PC-3 (cell line): ENCODE measurements around the gene GPC5. TPM values are rescaled to one million over a fixed set of nuclear protein-coding genes. Genes with fewer than 3 reads are reported as not detected.

ENCODE experiments used
- ATAC-seq: fragments of 200-7000 bp; cut with Tn5 transposase; 2 replicates; pipeline ENCODE4 v1.9.1; 2020; ENCODE audit warnings: mild to moderate bottlenecking, moderate library complexity
- BruUV-seq: library from RNA; stranded (reverse); fragments of 400-500 nt; replicated peaks from 2 replicates; lab custom pipeline; 2021; lab: Mats Ljungman, UMichigan
- CTCF ChIA-PET: fragments of 300-600 bp; sonication (Branson Sonifier 250); formaldehyde crosslinking; loops from one replicate; lab custom pipeline; 2022; ENCODE audit warnings: antibody characterized with exemption; lab: Charles Lee
- POLR2A ChIA-PET: fragments of 300-600 bp; sonication (Branson Sonifier 250); formaldehyde crosslinking; loops from one replicate; lab custom pipeline; 2022; ENCODE audit warnings: antibody characterized with exemption; ENCODE audit not compliant: unreplicated experiment; lab: Charles Lee
- DNase-seq: peaks from one replicate; pipeline ENCODE4 v3.0.0-alpha.2; 2015
- H2AFZ ChIP-seq: fragments of 300-600 bp; sonication (generic); 2 replicates; pipeline ENCODE4 v1.6.0; 2016; ENCODE audit warnings: antibody characterized with exemption, low read length
- H3F3A ChIP-seq: fragments of 300-600 bp; sonication (generic); one replicate; pipeline ENCODE4 v1.6.0; 2017; ENCODE audit warnings: antibody characterized with exemption, low read length, control low read depth, mild to moderate bottlenecking; ENCODE audit not compliant: unreplicated experiment
- H3K27ac ChIP-seq: fragments of 300-600 bp; sonication (generic); 2 replicates; pipeline ENCODE4 v1.5.1; 2016; ENCODE audit warnings: mild to moderate bottlenecking, low read length
- H3K27me3 ChIP-seq: fragments of 300-600 bp; sonication (generic); 2 replicates; pipeline ENCODE4 v1.6.1; 2016; ENCODE audit warnings: low read length, mixed read lengths
- H3K36me3 ChIP-seq: fragments of 300-600 bp; sonication (generic); 2 replicates; pipeline ENCODE4 v1.6.1; 2016; ENCODE audit warnings: low read depth, mixed run types, low read length, mixed read lengths
- H3K4me1 ChIP-seq: fragments of 300-600 bp; sonication (generic); 2 replicates; pipeline ENCODE4 v1.5.1; 2016; ENCODE audit warnings: low read length; ENCODE audit not compliant: insufficient read depth
- H3K4me2 ChIP-seq: fragments of 300-600 bp; sonication (generic); 2 replicates; pipeline ENCODE4 v1.6.0; 2016; ENCODE audit warnings: low read length
- H3K4me3 ChIP-seq: fragments of 300-600 bp; sonication (generic); 2 replicates; pipeline ENCODE4 v1.5.1; 2016; ENCODE audit warnings: mild to moderate bottlenecking, low read length, mixed read lengths
- H3K79me2 ChIP-seq: fragments of 300-600 bp; sonication (generic); 2 replicates; pipeline ENCODE4 v1.6.1; 2017; ENCODE audit warnings: low read length, mixed read lengths
- H3K9ac ChIP-seq: fragments of 300-600 bp; sonication (generic); 2 replicates; pipeline ENCODE4 v1.6.0; 2016; ENCODE audit warnings: mild to moderate bottlenecking, low read length
- H3K9me2 ChIP-seq: fragments of 300-600 bp; sonication (generic); replicated peaks from 2 replicates; pipeline ENCODE4 v1.6.1; 2016; ENCODE audit warnings: mixed run types, low read length, mixed read lengths
- H3K9me3 ChIP-seq: fragments of 300-600 bp; sonication (generic); 2 replicates; pipeline ENCODE4 v1.6.1; 2016; ENCODE audit warnings: low read length, mixed read lengths
- H4K20me1 ChIP-seq: fragments of 300-600 bp; sonication (generic); 2 replicates; pipeline ENCODE4 v1.6.1; 2016; ENCODE audit warnings: low read length, mixed read lengths
- EZH2 ChIP-seq: fragments of 300-600 bp; sonication (generic); IDR thresholded peaks from one replicate; pipeline ENCODE4 v1.6.1; 2017; ENCODE audit warnings: antibody characterized with exemption, mild to moderate bottlenecking, low read length; ENCODE audit not compliant: unreplicated experiment
- EZH2phosphoT487 ChIP-seq: fragments of 300-600 bp; sonication (generic); IDR thresholded peaks from 2 replicates; pipeline ENCODE4 v1.6.1; 2018; ENCODE audit warnings: mild to moderate bottlenecking, antibody characterized with exemption, low read length, borderline replicate concordance
- intact Hi-C: fragments of 100-400 bp; cut with micrococcal nuclease; formaldehyde crosslinking; loops from 2 replicates; pipeline ENCODE4 v1.9.0; 2023
- total RNA-seq: library from RNA; depleted of rRNA; stranded (reverse); fragments of >200 nt; gene quantifications from 2 replicates; pipeline ENCODE4 v1.2.3, GENCODE V29; 2014
- TF ChIP-seq, protein P1 (sequence below): fragments of 300-600 bp; sonication (generic); conservative IDR thresholded peaks from 2 replicates; pipeline ENCODE4 v1.5.1; 2017; ENCODE audit warnings: antibody characterized with exemption, low read depth, mild to moderate bottlenecking, low read length

The GPC5 gene
- total RNA-seq, 1 experiment from 2014 or later = not detected

- no peaks in the 10 kb centered on the region for H3K4me1 ChIP-seq
- no peak for DNase-seq
- ATAC-seq = no peak
- no peak overlapping the region for H2AFZ ChIP-seq
- no TSS peak for BruUV-seq
- TF ChIP-seq EZH2phosphoT487 (no peak), EZH2 (no peak)
- TF ChIP-seq, protein P1, sequence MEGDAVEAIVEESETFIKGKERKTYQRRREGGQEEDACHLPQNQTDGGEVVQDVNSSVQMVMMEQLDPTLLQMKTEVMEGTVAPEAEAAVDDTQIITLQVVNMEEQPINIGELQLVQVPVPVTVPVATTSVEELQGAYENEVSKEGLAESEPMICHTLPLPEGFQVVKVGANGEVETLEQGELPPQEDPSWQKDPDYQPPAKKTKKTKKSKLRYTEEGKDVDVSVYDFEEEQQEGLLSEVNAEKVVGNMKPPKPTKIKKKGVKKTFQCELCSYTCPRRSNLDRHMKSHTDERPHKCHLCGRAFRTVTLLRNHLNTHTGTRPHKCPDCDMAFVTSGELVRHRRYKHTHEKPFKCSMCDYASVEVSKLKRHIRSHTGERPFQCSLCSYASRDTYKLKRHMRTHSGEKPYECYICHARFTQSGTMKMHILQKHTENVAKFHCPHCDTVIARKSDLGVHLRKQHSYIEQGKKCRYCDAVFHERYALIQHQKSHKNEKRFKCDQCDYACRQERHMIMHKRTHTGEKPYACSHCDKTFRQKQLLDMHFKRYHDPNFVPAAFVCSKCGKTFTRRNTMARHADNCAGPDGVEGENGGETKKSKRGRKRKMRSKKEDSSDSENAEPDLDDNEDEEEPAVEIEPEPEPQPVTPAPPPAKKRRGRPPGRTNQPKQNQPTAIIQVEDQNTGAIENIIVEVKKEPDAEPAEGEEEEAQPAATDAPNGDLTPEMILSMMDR = no peak
- H3K79me2 ChIP-seq = peaks cover 12% of the 10 kb centered on the region
- peaks cover 52% of the 10 kb centered on the region for H4K20me1 ChIP-seq
- POLR2A ChIA-PET = no interaction called here
- H3K27ac ChIP-seq = no peak overlapping the region
- peaks cover 51% of the 10 kb centered on the region for H3K36me3 ChIP-seq
- H3K27me3 ChIP-seq = no peaks in the 10 kb centered on the region
- H3K9ac ChIP-seq = no peak overlapping the region
- peaks cover 8% of the 10 kb centered on the region for H3F3A ChIP-seq
- no peaks in the 10 kb centered on the region for H3K9me2 ChIP-seq
- no peak overlapping the region for H3K4me3 ChIP-seq
- CTCF ChIA-PET = no interaction called here
- H3K4me2 ChIP-seq = no peak overlapping the region
- intact Hi-C loops = no loop called here
- H3K9me3 ChIP-seq = no peaks in the 10 kb centered on the region
Observed at GRCh38 chr13:91356919-91357612, 41.4 kb upstream of the GPC5 start.

DNA sequence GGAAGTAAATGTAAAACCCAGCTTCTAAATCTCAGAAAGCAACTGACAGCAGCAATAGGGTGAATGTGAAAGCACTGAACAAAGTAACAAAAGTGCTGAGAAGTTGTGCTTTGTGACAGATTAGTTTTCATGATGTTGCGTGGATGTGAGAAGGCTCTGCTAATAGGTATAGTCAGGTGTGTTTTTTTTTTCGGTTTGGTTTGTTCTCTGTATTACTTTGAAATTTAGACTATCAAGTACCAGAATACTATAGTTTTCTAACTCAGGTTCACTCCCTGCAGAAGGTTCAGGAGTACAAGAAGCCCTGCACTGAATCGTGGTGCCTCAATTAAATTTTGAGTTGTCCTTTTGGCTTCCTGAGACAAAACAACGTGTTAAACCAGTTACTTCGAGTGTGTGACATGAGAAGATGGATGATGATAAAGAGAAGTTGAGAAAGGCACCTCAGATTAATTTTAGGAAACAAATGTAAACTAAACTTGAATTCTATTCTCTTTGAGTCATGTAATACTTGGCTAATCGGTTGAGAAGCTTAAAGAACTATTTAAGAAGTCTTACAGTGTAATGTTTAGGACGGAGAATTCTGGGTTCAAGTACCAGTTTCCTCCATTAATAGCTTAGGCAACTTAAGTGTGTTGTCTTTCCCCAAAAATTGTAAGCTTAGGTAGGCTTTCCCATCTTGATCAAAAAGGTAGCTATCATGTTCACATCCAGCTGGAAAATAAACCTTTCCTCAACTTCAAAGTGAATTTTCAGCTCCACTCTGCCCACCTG lies 40.6 kb upstream of the GPC5 start:
- DNase-seq = no peak
- no peaks in the 10 kb centered on the region for H3K9me2 ChIP-seq
- ChIA-PET CTCF (no interaction called here), POLR2A (no interaction called here)
- no peak overlapping the region for H2AFZ ChIP-seq
- intact Hi-C loops = no loop called here
- H3K27ac ChIP-seq = no peak overlapping the region
- H3K79me2 ChIP-seq = 0 out of 2 replicates have a peak, but pooled peaks cover 6% of the 10 kb centered on the region
- no peak overlapping the region for H3K9ac ChIP-seq
- BruUV-seq = no TSS peak
- no peaks in the 10 kb centered on the region for H3K27me3 ChIP-seq
- no peaks in the 10 kb centered on the region for H3K9me3 ChIP-seq
- H4K20me1 ChIP-seq = peaks cover 45% of the 10 kb centered on the region
- no peak overlapping the region for H3K4me2 ChIP-seq
- TF ChIP-seq, protein P1 = no peak
- TF ChIP-seq EZH2 (no peak), EZH2phosphoT487 (no peak)
- H3F3A ChIP-seq = peaks cover 8% of the 10 kb centered on the region
- ATAC-seq = no peak
- no peaks in the 10 kb centered on the region for H3K4me1 ChIP-seq
- H3K36me3 ChIP-seq = peaks cover 45% of the 10 kb centered on the region
- no peak overlapping the region for H3K4me3 ChIP-seq

DNA sequence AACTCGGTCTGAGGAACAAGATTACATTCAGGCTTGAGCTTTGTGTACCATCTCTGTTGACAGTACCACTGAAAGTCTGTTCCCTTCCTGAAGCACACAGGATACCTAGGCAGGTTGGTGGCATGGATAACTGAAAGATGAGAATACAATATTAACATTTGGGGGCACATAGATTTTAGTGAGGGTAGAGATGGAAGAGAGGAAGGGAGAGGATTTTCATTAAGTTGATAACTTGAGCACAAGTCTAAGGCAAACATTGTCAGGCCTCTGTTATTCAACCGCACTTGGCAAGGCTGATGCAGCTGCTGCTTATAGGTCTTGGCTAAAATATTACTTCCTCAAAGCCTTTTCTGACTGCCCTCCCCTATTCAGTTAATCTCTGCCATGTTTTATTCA lies 40.0 kb upstream of the GPC5 start:
- Histone ChIP-seq H3K79me2 (0 out of 2 replicates have a peak, but pooled peaks cover 3% of the 10 kb centered on the region), H3F3A (peaks cover 8% of the 10 kb centered on the region), H3K36me3 (peaks cover 40% of the 10 kb centered on the region), H3K4me3 (no peak overlapping the region), H3K4me2 (no peak overlapping the region), H2AFZ (no peak overlapping the region), H3K27me3 (no peaks in the 10 kb centered on the region), H3K9me2 (no peaks in the 10 kb centered on the region), H3K9me3 (no peaks in the 10 kb centered on the region), H4K20me1 (peaks cover 40% of the 10 kb centered on the region), H3K9ac (no peak overlapping the region), H3K27ac (no peak overlapping the region), H3K4me1 (no peaks in the 10 kb centered on the region)
- no peak for DNase-seq
- BruUV-seq = no TSS peak
- CTCF ChIA-PET = no interaction called here
- POLR2A ChIA-PET = no interaction called here
- TF ChIP-seq EZH2 = no peak
- no peak for TF ChIP-seq EZH2phosphoT487
- TF ChIP-seq, protein P1 = no peak
- intact Hi-C loops = no loop called here
- no peak for ATAC-seq
